GM19351 (cell line): ENCODE measurements around the gene UVRAG.

Experiments
- ATAC-seq: cut with Tn5 transposase; IDR thresholded peaks from one replicate; pipeline ENCODE4 v1.9.1; 2021; ENCODE audit warnings: mild to moderate bottlenecking, moderate library complexity; ENCODE audit not compliant: unreplicated experiment

The UVRAG gene

GRCh38 chr11:75802913-75803820 lies 11.8 kb upstream of the UVRAG start:
- ATAC-seq, result peak; percentile 73

- ATAC-seq, result no peak
Observed at GRCh38 chr11:75809111-75809510, 5.9 kb upstream of the UVRAG start.

- ATAC-seq, result no peak
Observed at GRCh38 chr11:75809991-75810390, 5.0 kb upstream of the UVRAG start.

GRCh38 chr11:75810637-75811390 lies 4.2 kb upstream of the UVRAG start:
- no peak for ATAC-seq

GRCh38 chr11:75811485-75811884 lies 3.5 kb upstream of the UVRAG start:
- no peak for ATAC-seq

- ATAC-seq, result no peak
Observed at GRCh38 chr11:75812542-75813040, 2.4 kb upstream of the UVRAG start.

GRCh38 chr11:75813124-75813523 lies 1.9 kb upstream of the UVRAG start:
- ATAC-seq, result no peak

GRCh38 chr11:75813622-75814039 lies 1.4 kb upstream of the UVRAG start:
- no peak for ATAC-seq

- ATAC-seq, result peak; percentile 25
Observed at GRCh38 chr11:75814363-75814676, 690 bp upstream of the UVRAG start.

GRCh38 chr11:75815345-75816168 lies 547 bp downstream of the UVRAG start:
- ATAC-seq, result peak; percentile 7

GRCh38 chr11:75816561-75817239 lies 1.7 kb downstream of the UVRAG start:
- ATAC-seq, result no peak

GRCh38 chr11:75820645-75821044 lies 5.6 kb downstream of the UVRAG start:
- no peak for ATAC-seq

- no peak for ATAC-seq
Observed at GRCh38 chr11:75821202-75821601, 6.2 kb downstream of the UVRAG start.

GRCh38 chr11:75822541-75822940 lies 7.5 kb downstream of the UVRAG start:
- ATAC-seq, result no peak

- no peak for ATAC-seq
Observed at GRCh38 chr11:75823415-75823814, 8.4 kb downstream of the UVRAG start.

GRCh38 chr11:75823946-75824345 lies 8.9 kb downstream of the UVRAG start:
- ATAC-seq, result no peak

GRCh38 chr11:75826461-75827230 lies 11.6 kb downstream of the UVRAG start:
- ATAC-seq, result no peak

GRCh38 chr11:75827562-75827961 lies 12.6 kb downstream of the UVRAG start:
- ATAC-seq, result no peak

- no peak for ATAC-seq
Observed at GRCh38 chr11:75831915-75832502, 17.0 kb downstream of the UVRAG start.
